NCI-H774 (cell line): ENCODE data around the gene KLF1.

Experiments used
- DNase-seq: peaks from one replicate; lab custom pipeline; 2025; lab: John Stamatoyannopoulos, UW

Gene KLF1

DNA sequence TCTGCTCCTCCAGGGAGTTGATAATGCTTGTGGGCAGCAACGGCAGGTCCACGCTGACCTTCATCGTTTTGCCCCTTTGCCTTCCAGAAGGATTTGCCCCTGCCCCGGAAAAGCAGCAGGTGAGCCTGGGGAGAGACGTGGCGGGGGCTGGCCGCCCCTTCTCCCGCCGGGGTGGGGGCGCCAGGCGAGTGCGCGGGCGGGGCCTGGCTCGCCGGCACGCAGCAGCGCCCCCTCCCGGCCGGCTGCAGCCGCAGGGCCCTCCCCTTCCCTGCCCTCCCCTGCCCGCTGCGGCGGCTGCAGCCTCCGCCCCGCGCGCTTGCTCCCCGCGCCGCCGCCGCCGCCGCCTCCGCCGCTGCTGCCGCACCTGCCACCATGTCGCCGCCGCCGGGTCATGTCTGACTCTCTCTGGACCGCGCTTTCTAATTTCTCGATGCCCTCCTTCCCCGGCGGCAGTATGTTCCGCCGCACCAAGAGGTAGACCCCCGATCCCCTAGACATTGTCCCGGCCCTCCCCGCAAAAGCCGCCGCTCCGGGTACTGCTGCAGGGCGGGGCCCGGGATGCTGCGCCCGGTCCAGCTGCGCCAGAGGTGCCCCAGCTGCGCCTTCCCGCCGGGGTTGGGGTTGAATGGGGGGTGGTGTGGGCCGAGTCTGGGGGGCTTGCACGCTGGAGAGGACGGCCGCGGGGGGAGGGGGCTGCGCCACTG is 48.7 kb downstream of the KLF1 start, which contains the start of gene MAST1:
MAST1 (plus strand) TSS at position 334 of the 704 bp plus-strand sequence; CDS start at position 392, 58 bp downstream.
- peak; percentile 42 for DNase-seq

GRCh38 chr19:12837225-12837624 is 49.8 kb downstream of the KLF1 start:
- DNase-seq: no peak

DNA sequence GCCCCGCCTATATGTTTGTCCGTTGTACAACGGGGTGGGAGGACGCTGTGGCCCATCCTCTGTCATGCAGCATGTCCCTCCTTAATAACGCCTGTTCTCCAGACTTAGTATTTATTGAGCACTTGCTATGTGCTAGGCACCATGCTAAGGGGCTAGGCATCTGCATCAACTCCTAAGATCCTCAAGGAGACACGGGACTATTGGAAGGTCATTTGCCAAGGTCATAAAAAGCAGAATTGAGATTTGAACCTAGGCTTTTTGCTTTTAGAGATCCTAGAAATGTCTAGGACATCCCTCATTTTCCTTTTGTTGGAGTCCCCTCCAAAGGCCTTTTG is 50.5 kb downstream of the KLF1 start:
- no peak for DNase-seq

DNA sequence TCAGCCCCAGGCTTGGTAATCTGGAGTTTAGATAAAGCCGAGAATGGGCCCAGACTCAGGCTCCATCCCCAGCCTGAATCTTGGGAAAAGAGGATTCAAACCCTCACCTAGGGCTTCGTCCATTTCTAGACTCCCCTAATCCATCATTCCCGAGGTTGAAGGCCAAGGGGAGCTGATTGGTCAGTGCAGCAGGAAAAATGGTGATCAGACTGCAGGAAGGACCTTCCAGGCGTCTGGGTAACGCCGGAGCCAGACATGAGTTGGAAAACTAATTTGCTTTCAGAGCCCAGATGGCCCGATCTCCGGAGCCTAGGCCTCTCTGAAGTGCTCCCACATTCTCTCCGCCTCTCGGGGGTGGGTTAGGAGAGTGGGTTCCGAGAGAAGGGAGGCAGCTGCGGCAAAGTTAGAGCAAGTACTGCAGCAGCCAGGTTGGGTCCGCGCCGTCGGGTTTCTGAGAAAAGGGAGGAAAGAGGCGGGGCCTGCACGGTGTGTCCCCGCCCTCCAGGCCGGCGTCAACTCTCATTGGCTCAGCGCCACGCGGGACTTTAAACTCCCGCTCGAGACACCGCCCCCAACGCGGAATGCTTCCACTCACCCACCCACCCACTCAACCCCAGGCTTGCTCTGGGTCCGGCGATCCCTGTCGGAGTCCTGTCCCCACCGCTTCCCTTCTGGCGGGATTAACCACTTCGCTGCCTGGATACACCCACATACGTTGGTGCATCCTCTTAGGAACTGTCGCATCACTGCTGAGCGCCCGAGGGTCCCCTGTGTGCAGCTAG is 51.8 kb downstream of the KLF1 start:
- peak; percentile 72 for DNase-seq

DNA sequence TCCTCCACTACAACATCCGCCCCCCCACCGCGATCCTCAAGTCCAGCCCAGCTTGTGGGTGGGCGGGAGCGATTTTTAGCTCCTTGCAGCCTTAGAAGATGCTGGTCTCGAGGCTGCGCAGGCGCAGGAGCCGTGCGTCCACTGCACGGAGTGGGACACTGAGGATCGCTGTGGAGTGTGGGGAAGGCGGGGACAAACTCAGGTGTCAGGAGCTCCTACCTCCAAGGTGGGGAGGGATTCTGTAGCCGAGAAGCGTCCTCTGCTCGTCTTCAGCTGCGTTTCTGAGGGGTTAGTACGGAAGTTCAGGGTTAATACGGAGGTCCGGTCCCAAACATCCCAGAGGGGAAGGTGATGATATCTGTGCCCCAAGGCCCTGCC is 52.4 kb downstream of the KLF1 start, which contains the start of gene RTBDN:
RTBDN (minus strand) TSS at position 14 of the 378 bp plus-strand sequence. CDS start 4,600 bp downstream, outside the sequence.
- DNase-seq: peak; percentile 20
